Body of pancreas (tissue), 4 donors: ENCODE measurements around the gene GATAD2A. TPM values are rescaled to one million over a fixed set of nuclear protein-coding genes. Genes with fewer than 3 reads are reported as not detected.
A peak's percentile ranks its signal among the peaks of the same experiment; 100 is the strongest.

Experiments used
- ATAC-seq: fragments of 150-250 bp; one replicate; pipeline ENCODE4 v1.9.1; 2016
- DNase-seq, 4 donors: peaks; one replicate each; pipeline ENCODE4 v3.0.0-alpha.2; 2019
- H3K27ac ChIP-seq, 4 donors: fragments of 200-600 bp; sonication (generic); 1 replicate in 3 of 4; 2 replicates in 1 of 4; pipeline versions ENCODE4 v1.5.1 to v1.6.1; 2016 to 2019; ENCODE audit warnings: mild to moderate bottlenecking in 1 of 4, mixed read lengths in 1 of 4, moderate library complexity in 1 of 4
- H3K27me3 ChIP-seq, 2 donors: fragments of 200-600 bp; sonication (generic); one replicate each; pipeline ENCODE4 v1.6.0; 2016; ENCODE audit warnings: mild to moderate bottlenecking in 1 of 2
- H3K36me3 ChIP-seq, 2 donors: fragments of 200-600 bp; sonication (generic); replicated peaks in 1 of 2; 2 replicates each; pipeline ENCODE4 v1.5.1; 2016; ENCODE audit warnings: low read depth in 2 of 2; ENCODE audit not compliant: insufficient read depth in 1 of 2
- H3K4me1 ChIP-seq: fragments of 200-600 bp; sonication (generic); one replicate; pipeline ENCODE4 v1.6.0; 2016
- H3K4me3 ChIP-seq, 2 donors: fragments of 200-600 bp; sonication (generic); 1 replicate in 1 of 2; 2 replicates in 1 of 2; pipeline ENCODE4 v1.5.1; 2016 to 2019
- H3K9me3 ChIP-seq, 3 donors: fragments of 200-600 bp; sonication (generic); 1 replicate in 2 of 3; 2 replicates in 1 of 3; pipeline ENCODE4 v1.5.1; 2016
- CTCF ChIP-seq, 7 experiments: fragments of 450-650 bp in 4 of 7; fragments of 200-600 bp in 3 of 7; sonication (generic) in 3 of 7; IDR thresholded peaks; one replicate each; pipeline ENCODE4 v1.5.1; 2016 to 2019; ENCODE audit warnings: antibody characterized with exemption in 7 of 7
- POLR2A ChIP-seq, 3 donors: fragments of 450-650 bp; IDR thresholded peaks; one replicate each; pipeline ENCODE4 v1.6.1; 2016; ENCODE audit warnings: antibody characterized with exemption in 3 of 3, mild to moderate bottlenecking in 2 of 3
- WGBS, 2 donors: methylation state at CpG; one replicate each; pipeline ENCODE4 v1.1.5; 2017; 5-methylcytosine and 5-hydroxymethylcytosine counted together
- intact Hi-C: fragments of 100-400 bp; cut with DNase I; formaldehyde crosslinking; loops from one replicate; pipeline ENCODE4 v1.15.1; 2023
- total RNA-seq, 2 donors: library from RNA; depleted of rRNA; stranded (reverse); fragments of >200 nt; gene quantifications; one replicate each; pipeline ENCODE4 v1.1.0, GENCODE V29; 2016

The GATAD2A gene
- total RNA-seq, 2 donors from 2014 or later = 30.0 to 35.8 TPM

GRCh38 chr19:19362075-19362474, 43.4 kb upstream of the GATAD2A start:
- H3K36me3 ChIP-seq = peaks cover 0 to 2% of the 10 kb centered on the region in 2 donors
- ATAC-seq = no peak
- WGBS, 2 donors = 80% methylated on average over 4 of the region's 4 CpGs; no CpG with 5 or more reads in 1 of the 2 donors

GRCh38 chr19:19366434-19367396, 38.8 kb upstream of the GATAD2A start:
- Histone ChIP-seq H3K27me3 (no peaks in the 10 kb centered on the region), H3K36me3 (no peaks in the 10 kb centered on the region), H3K27ac (peak overlapping the region in 1 of 4 donors; percentile 39), H3K4me3 (no peak overlapping the region), H3K4me1 (peaks cover 21% of the 10 kb centered on the region), H3K9me3 (no peaks in the 10 kb centered on the region)
- WGBS, 2 donors = 38 to 43% methylated on average over 14 to 18 of the region's 18 CpGs
- ATAC-seq (peak; percentile 89), DNase-seq (peak; percentile 79 to 86 (median 82))
- TF ChIP-seq POLR2A (IDR thresholded peaks at IDR 0.05) = no peak
- peak; percentile 93 to 96 (median 95) for TF ChIP-seq CTCF (IDR thresholded peaks at IDR 0.05)
- intact Hi-C loops = loop anchor here (5.0 kb wide), 1 partner anchor 126 kb away; no protein-coding TSS in a partner anchor

More at GRCh38 chr19:19362075-19362474, 43.4 kb upstream of the GATAD2A start:
- intact Hi-C loops = no loop called here
- no peaks in the 10 kb centered on the region for H3K9me3 ChIP-seq
- H3K4me1 ChIP-seq = peaks cover 28% of the 10 kb centered on the region
- H3K27ac ChIP-seq = no peak overlapping the region
- no peak overlapping the region for H3K4me3 ChIP-seq
- no peaks in the 10 kb centered on the region for H3K27me3 ChIP-seq
- DNase-seq = no peak
- TF ChIP-seq CTCF (IDR thresholded peaks at IDR 0.05) (no peak), POLR2A (IDR thresholded peaks at IDR 0.05) (no peak)

DNA sequence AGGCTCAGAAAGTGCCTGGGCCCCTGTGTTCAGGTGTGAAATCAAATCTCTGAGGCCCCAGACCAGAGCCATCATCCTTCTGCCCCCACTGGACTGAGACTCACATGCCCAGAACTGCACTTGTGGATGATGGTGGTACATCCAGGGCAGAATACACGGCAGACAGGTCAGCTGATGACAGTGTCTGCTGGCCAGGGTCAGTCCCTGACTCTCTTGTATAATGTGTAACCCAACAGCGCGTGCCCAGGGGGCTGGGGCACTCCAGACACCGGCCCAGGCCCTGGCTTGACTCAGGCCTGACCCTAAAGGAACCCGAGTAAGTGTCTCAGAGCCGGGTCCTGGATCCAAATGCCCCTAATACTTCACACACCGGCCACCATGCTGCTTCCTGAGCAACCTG, 37.4 kb upstream of the GATAD2A start:
- DNase-seq = no peak
- no peak overlapping the region for H3K4me3 ChIP-seq
- intact Hi-C loops = loop anchor here (5.0 kb wide), 1 partner anchor 124 kb away; no protein-coding TSS in a partner anchor
- ATAC-seq = no peak
- no peak overlapping the region for H3K27ac ChIP-seq
- no peaks in the 10 kb centered on the region for H3K36me3 ChIP-seq
- H3K4me1 ChIP-seq = peaks cover 21% of the 10 kb centered on the region
- H3K27me3 ChIP-seq = no peaks in the 10 kb centered on the region
- WGBS, 2 donors = 43 to 78% methylated on average over 5 to 7 of the region's 7 CpGs
- H3K9me3 ChIP-seq = no peaks in the 10 kb centered on the region
- TF ChIP-seq CTCF (IDR thresholded peaks at IDR 0.05) (no peak), POLR2A (IDR thresholded peaks at IDR 0.05) (no peak)

DNA sequence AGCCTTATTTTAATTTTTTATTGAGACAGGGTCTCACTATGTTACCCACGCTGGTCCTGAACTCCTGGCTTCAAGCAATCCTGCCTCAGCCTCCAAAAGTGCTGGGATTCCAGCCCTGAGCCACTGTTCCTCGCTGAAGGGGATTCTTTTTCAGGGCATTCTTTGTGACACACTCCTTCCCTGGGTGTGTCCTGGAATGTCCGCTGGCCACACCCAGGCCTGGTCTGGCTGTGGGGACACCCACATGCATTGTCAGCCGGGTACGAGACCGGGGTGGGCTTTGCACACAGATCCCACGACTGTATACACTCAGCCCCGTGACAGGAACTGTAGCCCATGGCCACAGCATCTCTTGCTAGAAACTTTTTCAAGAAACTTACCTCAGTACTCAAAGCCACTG, 34.4 kb upstream of the GATAD2A start:
- ATAC-seq = no peak
- intact Hi-C loops = no loop called here

More for the DNA sequence above, 34.4 kb upstream of the GATAD2A start:
- Histone ChIP-seq H3K36me3 (no peaks in the 10 kb centered on the region), H3K4me3 (no peak overlapping the region), H3K9me3 (no peaks in the 10 kb centered on the region), H3K27me3 (no peaks in the 10 kb centered on the region), H3K27ac (no peak overlapping the region), H3K4me1 (peaks cover 7% of the 10 kb centered on the region)
- TF ChIP-seq CTCF (IDR thresholded peaks at IDR 0.05) (no peak), POLR2A (IDR thresholded peaks at IDR 0.05) (no peak)
- WGBS, 2 donors = 67 to 71% methylated on average over 2 to 8 of the region's 8 CpGs
- no peak for DNase-seq
